Measurements from ENCODE around the gene BAHCC1.
A peak's percentile ranks its signal among the peaks of the same experiment; 100 is the strongest.

BAHCC1 gene

GRCh38 chr17:81365148-81365600, 30.1 kb upstream of the BAHCC1 start (continued):
- TF ChIP-seq KLF10 (tag by site-specific recombination; IDR thresholded peaks at IDR 0.05) (no peak), PRDM1 (tag by site-specific recombination; IDR thresholded peaks at IDR 0.05) (no peak), ZNF792 (tag by site-specific recombination; IDR thresholded peaks at IDR 0.05) (no peak), GFI1B (tag by site-specific recombination; IDR thresholded peaks at IDR 0.05) (no peak), ZNF664 (tag by site-specific recombination; IDR thresholded peaks at IDR 0.05) (no peak), ZBTB8A (tag by site-specific recombination; IDR thresholded peaks at IDR 0.05) (no peak), ZNF169 (tag by site-specific recombination; IDR thresholded peaks at IDR 0.05) (no peak)

GRCh38 chr17:81365601-81366585, 29.4 kb upstream of the BAHCC1 start:
- CTCF ChIA-PET = interaction anchor here (0.6 to 1.0 kb wide), 3 partner anchors 36 to 370 kb away, joined by 3 read pairs; no protein-coding TSS in a partner anchor
- H3K36me3 ChIP-seq (ENCODE audit: control insufficient read depth in 2 of 2, insufficient read depth in 1 of 2, low read length in 2 of 2) = no peaks in the 10 kb centered on the region
- peaks cover 4% of the 10 kb centered on the region; the same call in 1 of the 2 replicates for H3K4me1 ChIP-seq (ENCODE audit: control insufficient read depth, insufficient read depth, low read length)
- H3K4me3 ChIP-seq (ENCODE audit: low read depth, low read length) = no peak overlapping the region
- POLR2A ChIA-PET = interaction anchor here (0.7 to 2.0 kb wide), 4 partner anchors 32 to 71 kb away, joined by 3 to 13 read pairs (median 4); partner anchors contain the start of gene SLC38A10
- H3K27ac ChIP-seq (ENCODE audit: extremely low read depth, low read depth, low read length) = peak overlapping the region; percentile 30; the same call in 1 of the 2 replicates
- H3K9me3 ChIP-seq (ENCODE audit: control insufficient read depth, insufficient read depth, low read depth, low read length) = no peaks in the 10 kb centered on the region
- TF ChIP-seq ZNF768 (tag by site-specific recombination; IDR thresholded peaks at IDR 0.05) = no peak
- TF ChIP-seq ZNF146 (tag by site-specific recombination; IDR thresholded peaks at IDR 0.05) = no peak
- no peak; the same call in 1 of the 2 replicates for TF ChIP-seq YY1 (tag by site-specific recombination; IDR thresholded peaks at IDR 0.05)
- TF ChIP-seq SETDB1 (IDR thresholded peaks at IDR 0.05; ENCODE audit: insufficient read length, low read length) = no peak
- no peak for TF ChIP-seq OVOL3 (tag by site-specific recombination; IDR thresholded peaks at IDR 0.05)
- no peak for TF ChIP-seq ZNF121 (tag by site-specific recombination; IDR thresholded peaks at IDR 0.05)
- TF ChIP-seq ZNF175 (tag by site-specific recombination; IDR thresholded peaks at IDR 0.05) = no peak
- TF ChIP-seq ZNF132 (tag by site-specific recombination; IDR thresholded peaks at IDR 0.05; ENCODE audit: borderline replicate concordance) = no peak
- no peak for TF ChIP-seq ZSCAN16 (tag by site-specific recombination; IDR thresholded peaks at IDR 0.05)
- TF ChIP-seq HIC1 (tag by site-specific recombination; IDR thresholded peaks at IDR 0.05) = no peak
- TF ChIP-seq HOXC10 (CRISPR knock-in tag; IDR thresholded peaks at IDR 0.05) = no peak
- TF ChIP-seq ZNF184 (tag by site-specific recombination; IDR thresholded peaks at IDR 0.05) = no peak
- TF ChIP-seq, protein P1, sequence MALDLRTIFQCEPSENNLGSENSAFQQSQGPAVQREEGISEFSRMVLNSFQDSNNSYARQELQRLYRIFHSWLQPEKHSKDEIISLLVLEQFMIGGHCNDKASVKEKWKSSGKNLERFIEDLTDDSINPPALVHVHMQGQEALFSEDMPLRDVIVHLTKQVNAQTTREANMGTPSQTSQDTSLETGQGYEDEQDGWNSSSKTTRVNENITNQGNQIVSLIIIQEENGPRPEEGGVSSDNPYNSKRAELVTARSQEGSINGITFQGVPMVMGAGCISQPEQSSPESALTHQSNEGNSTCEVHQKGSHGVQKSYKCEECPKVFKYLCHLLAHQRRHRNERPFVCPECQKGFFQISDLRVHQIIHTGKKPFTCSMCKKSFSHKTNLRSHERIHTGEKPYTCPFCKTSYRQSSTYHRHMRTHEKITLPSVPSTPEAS (tag by site-specific recombination; IDR thresholded peaks at IDR 0.05) = no peak
- peak; percentile 98 for TF ChIP-seq OSR2 (tag by site-specific recombination; IDR thresholded peaks at IDR 0.05)
- no peak for TF ChIP-seq ZNF561 (tag by site-specific recombination; IDR thresholded peaks at IDR 0.05; ENCODE audit: borderline replicate concordance)
- TF ChIP-seq, protein P2, sequence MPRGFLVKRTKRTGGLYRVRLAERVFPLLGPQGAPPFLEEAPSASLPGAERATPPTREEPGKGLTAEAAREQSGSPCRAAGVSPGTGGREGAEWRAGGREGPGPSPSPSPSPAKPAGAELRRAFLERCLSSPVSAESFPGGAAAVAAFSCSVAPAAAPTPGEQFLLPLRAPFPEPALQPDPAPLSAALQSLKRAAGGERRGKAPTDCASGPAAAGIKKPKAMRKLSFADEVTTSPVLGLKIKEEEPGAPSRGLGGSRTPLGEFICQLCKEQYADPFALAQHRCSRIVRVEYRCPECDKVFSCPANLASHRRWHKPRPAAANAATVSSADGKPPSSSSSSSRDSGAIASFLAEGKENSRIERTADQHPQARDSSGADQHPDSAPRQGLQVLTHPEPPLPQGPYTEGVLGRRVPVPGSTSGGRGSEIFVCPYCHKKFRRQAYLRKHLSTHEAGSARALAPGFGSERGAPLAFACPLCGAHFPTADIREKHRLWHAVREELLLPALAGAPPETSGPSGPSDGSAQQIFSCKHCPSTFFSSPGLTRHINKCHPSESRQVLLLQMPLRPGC (tag by site-specific recombination; IDR thresholded peaks at IDR 0.05) = peak; percentile 76
- no peak for TF ChIP-seq ZNF530 (tag by site-specific recombination; IDR thresholded peaks at IDR 0.05; ENCODE audit: low read depth)
- no peak for TF ChIP-seq ZNF302 (tag by site-specific recombination; IDR thresholded peaks at IDR 0.05; ENCODE audit: low read depth)
- TF ChIP-seq ZNF629 (tag by site-specific recombination; IDR thresholded peaks at IDR 0.05) = no peak
- no peak for TF ChIP-seq ZNF658 (tag by site-specific recombination; IDR thresholded peaks at IDR 0.05)
- TF ChIP-seq ZBTB48 (tag by site-specific recombination; IDR thresholded peaks at IDR 0.05) = no peak
- no peak for TF ChIP-seq ZNF544 (tag by site-specific recombination; IDR thresholded peaks at IDR 0.05)
- TF ChIP-seq ZNF510 (tag by site-specific recombination; IDR thresholded peaks at IDR 0.05; ENCODE audit: insufficient replicate concordance) = no peak
- no peak for TF ChIP-seq ZNF274 (IDR thresholded peaks at IDR 0.05; ENCODE audit: low read length)
- TF ChIP-seq ZNF274 (tag by site-specific recombination; IDR thresholded peaks at IDR 0.05; ENCODE audit: borderline replicate concordance) = no peak
- TF ChIP-seq GLI4 (tag by site-specific recombination; IDR thresholded peaks at IDR 0.05) = no peak

All from HEK293 (cell line).